WTC11 (cell line): ENCODE measurements around the gene AKAP13. TPM values are rescaled to one million over a fixed set of nuclear protein-coding genes. Genes with fewer than 3 reads are reported as not detected.

Experiments used
- ATAC-seq: fragments of 200-7000 bp; cut with Tn5 transposase; 2 replicates; pipeline ENCODE4 v1.10.0; 2021; ENCODE audit warnings: mild to moderate bottlenecking, moderate library complexity
- CTCF ChIA-PET: fragments of 300-600 bp; sonication (Branson Sonifier 250); formaldehyde crosslinking; loops from one replicate; lab custom pipeline; 2021; ENCODE audit warnings: antibody characterized with exemption; lab: Charles Lee
- POLR2A ChIA-PET: fragments of 350-600 bp; sonication (Branson Sonifier 250); formaldehyde crosslinking; loops from one replicate; lab custom pipeline; 2021; ENCODE audit warnings: antibody characterized with exemption; lab: Charles Lee
- DNase-seq: peaks from one replicate; pipeline ENCODE4 v3.0.0; 2021; ENCODE audit warnings: low spot score
- H3K27ac Mint-ChIP-seq: 2 replicates; pipeline ENCODE4 v1.8.0; 2021; ENCODE audit warnings: mixed read lengths
- H3K27me3 Mint-ChIP-seq: 2 replicates; pipeline ENCODE4 v1.8.0; 2021; ENCODE audit warnings: low read depth, mild to moderate bottlenecking, moderate library complexity, mixed read lengths
- H3K36me3 Mint-ChIP-seq: 2 replicates; pipeline ENCODE4 v1.8.0; 2021; ENCODE audit warnings: mixed read lengths
- H3K4me1 Mint-ChIP-seq: 2 replicates; pipeline ENCODE4 v1.8.0; 2022; ENCODE audit warnings: mixed read lengths
- H3K4me3 Mint-ChIP-seq: 2 replicates; pipeline ENCODE4 v1.8.0; 2021; ENCODE audit warnings: mild to moderate bottlenecking, moderate library complexity, mixed read lengths
- H3K9me3 Mint-ChIP-seq: 2 replicates; pipeline ENCODE4 v1.8.0; 2021; ENCODE audit warnings: mixed read lengths
- AR ChIP-seq: fragments of 250-450 bp; sonication (Bioruptor Pico); IDR thresholded peaks from 2 replicates; pipeline ENCODE4 v1.9.0; 2021; ENCODE audit warnings: mild to moderate bottlenecking
- ATF6 ChIP-seq: sonication (generic); formaldehyde crosslinking; IDR thresholded peaks from 2 replicates; pipeline ENCODE4 v1.8.1; 2023; ENCODE audit warnings: mild to moderate bottlenecking, missing genetic modification reagents
- CREB1 ChIP-seq: sonication (generic); formaldehyde crosslinking; IDR thresholded peaks from 2 replicates; pipeline ENCODE4 v1.8.0; 2023; ENCODE audit warnings: mild to moderate bottlenecking, missing genetic modification reagents
- CTCF ChIP-seq: fragments of 200-600 bp; IDR thresholded peaks from 2 replicates; pipeline ENCODE4 v1.8.0; 2022; ENCODE audit warnings: antibody characterized with exemption
- EMX1 ChIP-seq: fragments of 250-450 bp; sonication (Bioruptor Pico); IDR thresholded peaks from 2 replicates; pipeline ENCODE4 v1.8.0; 2021; ENCODE audit warnings: mild to moderate bottlenecking
- ERG ChIP-seq: fragments of 250-450 bp; sonication (Bioruptor Pico); IDR thresholded peaks from 2 replicates; pipeline ENCODE4 v1.8.0; 2021; ENCODE audit warnings: mild to moderate bottlenecking
- ETV6 ChIP-seq: sonication (generic); formaldehyde crosslinking; IDR thresholded peaks from 2 replicates; pipeline ENCODE4 v1.8.1; 2022; ENCODE audit warnings: mild to moderate bottlenecking, missing genetic modification reagents
- FOXK1 ChIP-seq: sonication (generic); formaldehyde crosslinking; IDR thresholded peaks from 2 replicates; pipeline ENCODE4 v1.8.0; 2022; ENCODE audit warnings: mild to moderate bottlenecking, moderate library complexity, missing genetic modification reagents
- MLX ChIP-seq: sonication (generic); formaldehyde crosslinking; IDR thresholded peaks from 2 replicates; pipeline ENCODE4 v1.8.1; 2023; ENCODE audit warnings: mild to moderate bottlenecking, missing genetic modification reagents, moderate library complexity
- MXD4 ChIP-seq: fragments of 250-450 bp; sonication (Bioruptor Pico); IDR thresholded peaks from 2 replicates; pipeline ENCODE4 v1.8.0; 2021; ENCODE audit warnings: mild to moderate bottlenecking, moderate library complexity, borderline replicate concordance
- NR2C2 ChIP-seq: sonication (generic); formaldehyde crosslinking; IDR thresholded peaks from 2 replicates; pipeline ENCODE4 v1.8.0; 2022; ENCODE audit warnings: mild to moderate bottlenecking, missing genetic modification reagents
- RELA ChIP-seq: sonication (generic); formaldehyde crosslinking; IDR thresholded peaks from 2 replicates; pipeline ENCODE4 v1.8.1; 2022; ENCODE audit warnings: missing genetic modification reagents, mild to moderate bottlenecking, borderline replicate concordance
- SMAD3 ChIP-seq: sonication (generic); formaldehyde crosslinking; IDR thresholded peaks from 2 replicates; pipeline ENCODE4 v1.8.0; 2022; ENCODE audit warnings: missing genetic modification reagents, mild to moderate bottlenecking, borderline replicate concordance
- ZMAT4 ChIP-seq: fragments of 250-450 bp; sonication (Bioruptor Pico); IDR thresholded peaks from 2 replicates; pipeline ENCODE4 v1.9.0; 2021; ENCODE audit warnings: mild to moderate bottlenecking
- ZNF138 ChIP-seq: sonication (generic); formaldehyde crosslinking; conservative IDR thresholded peaks from 2 replicates; pipeline ENCODE4 v1.8.1; 2022; ENCODE audit warnings: mild to moderate bottlenecking, moderate library complexity, missing genetic modification reagents
- ZNF263 ChIP-seq: sonication (generic); formaldehyde crosslinking; IDR thresholded peaks from 2 replicates; pipeline ENCODE4 v1.8.1; 2022; ENCODE audit warnings: low read depth, mild to moderate bottlenecking, moderate library complexity, missing genetic modification reagents
- ZNF416 ChIP-seq: fragments of 250-450 bp; sonication (Bioruptor Pico); IDR thresholded peaks from 2 replicates; pipeline ENCODE4 v1.9.0; 2021; ENCODE audit warnings: mild to moderate bottlenecking, inconsistent platforms
- ZNF425 ChIP-seq: fragments of 250-450 bp; sonication (Bioruptor Pico); conservative IDR thresholded peaks from 2 replicates; pipeline ENCODE4 v1.9.0; 2021; ENCODE audit warnings: mild to moderate bottlenecking
- total RNA-seq: library from RNA; stranded (reverse); gene quantifications from 3 replicates; pipeline ENCODE4 v1.2.3, GENCODE V29; 2021

AKAP13 gene
- total RNA-seq, 1 experiment from 2014 or later, result 50.3 TPM

- no peak for TF ChIP-seq ZMAT4 (CRISPR knock-in tag)
- TF ChIP-seq NR2C2 (CRISPR knock-in tag), result no peak
- no peak for TF ChIP-seq CREB1 (CRISPR knock-in tag)
- TF ChIP-seq ZNF416 (CRISPR knock-in tag), result no peak
- no peak for TF ChIP-seq CTCF
- TF ChIP-seq FOXK1 (CRISPR knock-in tag), result no peak
- TF ChIP-seq ZNF138, result no peak
Measured at GRCh38 chr15:85398822-85399221, 18.4 kb downstream of the AKAP13 start (continued).

GRCh38 chr15:85399627-85400026 lies 19.2 kb downstream of the AKAP13 start:
- H3K4me1 Mint-ChIP-seq, result peaks cover 35% of the 10 kb centered on the region
- TF ChIP-seq RELA (CRISPR knock-in tag) (no peak), EMX1 (CRISPR knock-in tag) (no peak), ETV6 (no peak), AR (CRISPR knock-in tag) (no peak), ERG (CRISPR knock-in tag) (no peak), MXD4 (no peak), ZNF263 (CRISPR knock-in tag) (no peak), SMAD3 (CRISPR knock-in tag) (no peak), ZNF425 (CRISPR knock-in tag) (no peak), ATF6 (CRISPR knock-in tag) (no peak), MLX (no peak)
- no peak for DNase-seq
- CTCF ChIA-PET, result no interaction called here
- H3K9me3 Mint-ChIP-seq, result no peaks in the 10 kb centered on the region
- no peak overlapping the region for H3K27ac Mint-ChIP-seq
- POLR2A ChIA-PET, result no interaction called here
- no peaks in the 10 kb centered on the region for H3K27me3 Mint-ChIP-seq
- ATAC-seq, result no peak
- H3K4me3 Mint-ChIP-seq, result no peak overlapping the region
- H3K36me3 Mint-ChIP-seq, result no peaks in the 10 kb centered on the region
